ENCODE results near the gene CGB2.
"Not testable (repeated sequence)": the region's sequence is repeated elsewhere in the genome, so short reads cannot be mapped to it uniquely, and the experiment has no call there.

Gene CGB2

DNA sequence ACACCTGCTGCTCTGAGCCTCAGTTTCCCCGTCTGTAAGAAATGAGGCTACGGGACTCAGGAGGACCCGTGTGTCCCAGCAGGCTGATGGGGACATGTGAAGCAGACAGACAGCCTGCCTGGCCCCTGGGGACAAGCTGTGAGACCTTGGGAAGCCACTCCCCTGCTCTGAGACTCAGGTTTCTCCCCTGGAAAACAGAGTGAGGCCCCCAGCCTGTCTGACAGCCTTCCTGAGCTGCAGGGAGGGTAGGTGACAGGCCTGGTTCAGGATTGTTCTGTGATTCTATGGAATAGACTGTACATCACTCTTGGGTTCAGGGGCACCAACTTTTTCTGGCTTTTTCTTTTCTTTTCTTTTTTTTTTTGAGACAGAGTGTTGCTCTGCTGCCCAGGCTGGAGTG is 35.9 kb downstream of the CGB2 start:
- no peak for DNase-seq (ENCODE audit: low read depth)

- DNase-seq (ENCODE audit: low read depth) = no peak
Measured at GRCh38 chr19:49069026-49069425, 37.3 kb downstream of the CGB2 start.

DNA sequence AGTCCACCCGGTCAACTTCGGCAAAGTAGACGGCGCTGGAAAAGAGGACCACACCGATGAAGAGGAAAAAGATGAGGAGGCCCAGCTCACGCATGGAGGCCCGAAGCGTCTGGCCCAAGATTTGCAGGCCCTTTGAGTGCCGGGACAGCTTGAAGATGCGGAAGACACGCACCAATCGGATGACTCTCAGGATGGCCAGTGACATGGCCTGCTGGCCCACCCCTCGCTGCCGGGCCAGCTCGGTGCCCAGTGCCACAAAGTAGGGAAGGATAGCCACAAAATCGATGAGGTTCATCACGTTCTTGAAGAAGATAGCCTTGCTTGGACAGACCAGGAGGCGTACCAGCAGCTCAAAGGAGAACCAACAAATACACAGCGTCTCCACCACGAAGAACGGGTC is 38.7 kb downstream of the CGB2 start:
- DNase-seq (ENCODE audit: low read depth) = no peak

GRCh38 chr19:49071860-49072547 is 40.3 kb downstream of the CGB2 start:
- no peak for DNase-seq (ENCODE audit: low read depth)

- DNase-seq (ENCODE audit: low read depth) = no peak
Measured at GRCh38 chr19:49073514-49074378, 42.1 kb downstream of the CGB2 start.

DNA sequence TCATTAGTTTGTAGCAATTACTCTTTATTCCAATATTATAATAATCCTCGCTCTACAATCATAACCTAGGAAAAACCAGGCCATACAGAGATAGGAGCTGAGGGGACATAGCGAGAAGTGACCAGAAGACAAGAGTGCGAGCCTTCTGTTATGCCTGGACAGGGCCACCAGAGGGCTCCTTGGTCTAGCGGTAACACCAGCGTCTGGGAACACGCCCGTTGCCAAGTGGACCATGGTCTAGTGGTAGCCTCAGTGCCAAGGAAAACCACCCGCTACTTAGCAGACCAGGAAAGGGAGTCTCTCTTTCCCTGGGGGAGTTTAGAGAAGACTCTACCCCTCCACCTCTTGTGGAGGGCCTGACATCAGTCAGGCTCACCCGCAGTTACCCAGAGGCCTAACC is 43.2 kb downstream of the CGB2 start:
- not testable (repeated sequence) for DNase-seq (ENCODE audit: low read depth)

GRCh38 chr19:49080392-49080791 is 48.7 kb downstream of the CGB2 start:
- no peak for DNase-seq (ENCODE audit: low read depth)

GRCh38 chr19:49081273-49081672 is 49.6 kb downstream of the CGB2 start:
- DNase-seq (ENCODE audit: low read depth) = no peak
